ENCODE measurements around the gene FSTL5. TPM values are rescaled to one million over a fixed set of nuclear protein-coding genes. Genes with fewer than 3 reads are reported as not detected.

FSTL5 gene
- total RNA-seq, 1 experiment from 2014 or later, result 29.4 TPM

- no peaks in the 10 kb centered on the region for H3K9me2 ChIP-seq (ENCODE audit: insufficient read depth)
- intact Hi-C loops (cut with micrococcal nuclease; ENCODE audit: unreplicated experiment), result no loop called here
- no peaks in the 10 kb centered on the region for H3K79me2 ChIP-seq (ENCODE audit: low read depth)
- no peaks in the 10 kb centered on the region for H3K27me3 ChIP-seq (ENCODE audit: insufficient read depth, low read depth)
- ChIA-PET CTCF (no interaction called here), POLR2A (ENCODE audit: unreplicated experiment) (no interaction called here)
- H3K4me3 ChIP-seq, result no peak overlapping the region
- no peaks in the 10 kb centered on the region for H3K4me1 ChIP-seq (replicated peaks; ENCODE audit: insufficient read depth)
- no peak overlapping the region for H3K4me2 ChIP-seq
- BruUV-seq (replicated peaks), result no TSS peak
- TF ChIP-seq CTCF (conservative IDR thresholded peaks at IDR 0.05) (no peak), EZH2 (IDR thresholded peaks at IDR 0.05; ENCODE audit: low read depth) (no peak)
- H3K9me3 ChIP-seq (ENCODE audit: insufficient read depth, low read depth), result no peaks in the 10 kb centered on the region
- H2AFZ ChIP-seq, result no peak overlapping the region
- H3K36me3 ChIP-seq (ENCODE audit: low read depth), result no peaks in the 10 kb centered on the region
- no peak for DNase-seq
- H3F3A ChIP-seq (ENCODE audit: insufficient read depth, low read depth), result no peaks in the 10 kb centered on the region
- no peak overlapping the region for H3K27ac ChIP-seq
- no peaks in the 10 kb centered on the region for H4K20me1 ChIP-seq (ENCODE audit: insufficient read depth)
These were observed 104.1 kb downstream of the FSTL5 start for GRCh38 chr4:162059656-162060055.

GRCh38 chr4:162056990-162057389 lies 106.8 kb downstream of the FSTL5 start:
- Histone ChIP-seq H3K79me2 (ENCODE audit: low read depth) (no peaks in the 10 kb centered on the region), H3K4me1 (replicated peaks; ENCODE audit: insufficient read depth) (no peaks in the 10 kb centered on the region), H3K4me3 (no peak overlapping the region), H2AFZ (no peak overlapping the region), H3K27me3 (ENCODE audit: insufficient read depth, low read depth) (no peaks in the 10 kb centered on the region), H3K9me3 (ENCODE audit: insufficient read depth, low read depth) (no peaks in the 10 kb centered on the region), H4K20me1 (ENCODE audit: insufficient read depth) (no peaks in the 10 kb centered on the region), H3K27ac (no peak overlapping the region), H3K4me2 (no peak overlapping the region), H3K36me3 (ENCODE audit: low read depth) (no peaks in the 10 kb centered on the region), H3K9me2 (ENCODE audit: insufficient read depth) (no peaks in the 10 kb centered on the region), H3F3A (ENCODE audit: insufficient read depth, low read depth) (no peaks in the 10 kb centered on the region)
- BruUV-seq (replicated peaks), result no TSS peak
- no peak for TF ChIP-seq CTCF (conservative IDR thresholded peaks at IDR 0.05)
- POLR2A ChIA-PET (ENCODE audit: unreplicated experiment), result no interaction called here
- DNase-seq, result no peak
- intact Hi-C loops (cut with micrococcal nuclease; ENCODE audit: unreplicated experiment), result no loop called here
- CTCF ChIA-PET, result no interaction called here

GRCh38 chr4:162046135-162046534 lies 117.7 kb downstream of the FSTL5 start:
- POLR2A ChIA-PET (ENCODE audit: unreplicated experiment), result no interaction called here
- TF ChIP-seq EZH2 (IDR thresholded peaks at IDR 0.05; ENCODE audit: low read depth) (no peak), CTCF (conservative IDR thresholded peaks at IDR 0.05) (no peak)
- no peak for DNase-seq
- CTCF ChIA-PET, result no interaction called here
- H3K27ac ChIP-seq, result no peak overlapping the region
- H3K36me3 ChIP-seq (ENCODE audit: low read depth), result no peaks in the 10 kb centered on the region
- H3K4me2 ChIP-seq, result no peak overlapping the region
- H3F3A ChIP-seq (ENCODE audit: insufficient read depth, low read depth), result no peaks in the 10 kb centered on the region
- H3K4me3 ChIP-seq, result no peak overlapping the region
- no peaks in the 10 kb centered on the region for H4K20me1 ChIP-seq (ENCODE audit: insufficient read depth)
- no peak overlapping the region for H2AFZ ChIP-seq
- no TSS peak for BruUV-seq (replicated peaks)
- intact Hi-C loops (cut with micrococcal nuclease; ENCODE audit: unreplicated experiment), result no loop called here
- no peaks in the 10 kb centered on the region for H3K9me2 ChIP-seq (ENCODE audit: insufficient read depth)
- no peaks in the 10 kb centered on the region for H3K4me1 ChIP-seq (replicated peaks; ENCODE audit: insufficient read depth)
- H3K9me3 ChIP-seq (ENCODE audit: insufficient read depth, low read depth), result no peaks in the 10 kb centered on the region
- no peaks in the 10 kb centered on the region for H3K27me3 ChIP-seq (ENCODE audit: insufficient read depth, low read depth)
- H3K79me2 ChIP-seq (ENCODE audit: low read depth), result no peaks in the 10 kb centered on the region
